ENCODE measurements around the gene PLSCR4.
A peak's percentile ranks its signal among the peaks of the same experiment; 100 is the strongest.
"Not testable (repeated sequence)": the region's sequence is repeated elsewhere in the genome, so short reads cannot be mapped to it uniquely, and the experiment has no call there.

PLSCR4 gene

GRCh38 chr3:146250449-146251382 is at the start of gene PLSCR4:
TSS of gene PLSCR4 (minus strand) at chr3:146251105. CDS start at chr3:146222071, 29,034 bp downstream.
- peak in 1 of 2 donors; percentile 1 for DNase-seq (ENCODE audit: extremely low read depth in 1 of 2, low read depth in 1 of 2)

GRCh38 chr3:146293401-146293800 is 42.5 kb upstream of the PLSCR4 start:
- not testable (repeated sequence) for DNase-seq (ENCODE audit: extremely low read depth in 1 of 2, low read depth in 1 of 2)

GRCh38 chr3:146283781-146284445 is 33.0 kb upstream of the PLSCR4 start:
- no peak for DNase-seq (ENCODE audit: extremely low read depth in 1 of 2, low read depth in 1 of 2)

- no peak for DNase-seq (ENCODE audit: extremely low read depth in 1 of 2, low read depth in 1 of 2)
Observed at GRCh38 chr3:146280864-146281263, 30.0 kb upstream of the PLSCR4 start.

- no peak for DNase-seq (ENCODE audit: extremely low read depth in 1 of 2, low read depth in 1 of 2)
Observed at GRCh38 chr3:146279951-146280350, 29.0 kb upstream of the PLSCR4 start.

- DNase-seq (ENCODE audit: extremely low read depth in 1 of 2, low read depth in 1 of 2) = no peak
Observed at GRCh38 chr3:146279013-146279412, 28.1 kb upstream of the PLSCR4 start.

GRCh38 chr3:146277953-146278631 is 27.2 kb upstream of the PLSCR4 start:
- no peak for DNase-seq (ENCODE audit: extremely low read depth in 1 of 2, low read depth in 1 of 2)

- DNase-seq (ENCODE audit: extremely low read depth in 1 of 2, low read depth in 1 of 2) = no peak
Observed at GRCh38 chr3:146275476-146275875, 24.6 kb upstream of the PLSCR4 start.

- no peak for DNase-seq (ENCODE audit: extremely low read depth in 1 of 2, low read depth in 1 of 2)
Observed at GRCh38 chr3:146274833-146275232, 23.9 kb upstream of the PLSCR4 start.

- no peak for DNase-seq (ENCODE audit: extremely low read depth in 1 of 2, low read depth in 1 of 2)
Observed at GRCh38 chr3:146273721-146274407, 23.0 kb upstream of the PLSCR4 start.

GRCh38 chr3:146271180-146271579 is 20.3 kb upstream of the PLSCR4 start:
- DNase-seq (ENCODE audit: extremely low read depth in 1 of 2, low read depth in 1 of 2) = no peak

- DNase-seq (ENCODE audit: extremely low read depth in 1 of 2, low read depth in 1 of 2) = no peak
Observed at GRCh38 chr3:146269271-146269670, 18.4 kb upstream of the PLSCR4 start.

GRCh38 chr3:146268535-146269219 is 17.8 kb upstream of the PLSCR4 start:
- DNase-seq (ENCODE audit: extremely low read depth in 1 of 2, low read depth in 1 of 2) = no peak

GRCh38 chr3:146265720-146266119 is 14.8 kb upstream of the PLSCR4 start:
- DNase-seq (ENCODE audit: extremely low read depth in 1 of 2, low read depth in 1 of 2) = no peak

- no peak for DNase-seq (ENCODE audit: extremely low read depth in 1 of 2, low read depth in 1 of 2)
Observed at GRCh38 chr3:146262371-146263110, 11.6 kb upstream of the PLSCR4 start.

- no peak for DNase-seq (ENCODE audit: extremely low read depth in 1 of 2, low read depth in 1 of 2)
Observed at GRCh38 chr3:146259880-146260589, 9.1 kb upstream of the PLSCR4 start.

- DNase-seq (ENCODE audit: extremely low read depth in 1 of 2, low read depth in 1 of 2) = no peak
Observed at GRCh38 chr3:146256851-146257486, 6.1 kb upstream of the PLSCR4 start.

GRCh38 chr3:146252445-146252844 is 1.5 kb upstream of the PLSCR4 start:
- not testable (repeated sequence) for DNase-seq (ENCODE audit: extremely low read depth in 1 of 2, low read depth in 1 of 2)
